Stimulated activated CD4-positive, alpha-beta T cell treated with anti-CD3 and anti-CD28 coated beads, Interleukin-1b, Interleukin-23, amount 100 ng/mL, for 48 hours (primary cell): ENCODE data around the gene ERC2.

ENCODE experiments used
- DNase-seq: peaks from one replicate; pipeline ENCODE4 v3.0.0-alpha.2; 2020

ERC2 gene

DNA sequence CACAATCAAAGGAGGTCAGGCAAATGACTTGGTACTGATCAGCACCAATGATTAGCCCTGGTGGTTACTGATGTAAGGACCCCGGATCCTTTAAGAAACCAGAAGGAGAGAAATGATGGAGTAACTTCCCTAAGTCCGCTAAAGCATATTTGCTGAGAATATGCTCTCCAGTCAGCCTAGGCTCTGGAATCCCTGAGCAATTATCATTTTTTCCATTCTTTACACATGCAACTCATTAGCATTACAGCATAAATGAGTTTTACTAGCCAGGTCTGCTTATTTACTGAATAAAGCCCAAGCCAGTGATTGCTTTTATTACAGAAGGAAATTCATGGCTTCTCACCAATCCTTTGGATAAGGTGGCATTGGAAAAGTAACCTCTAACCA is 842.0 kb downstream of the ERC2 start:
- no peak for DNase-seq

DNA sequence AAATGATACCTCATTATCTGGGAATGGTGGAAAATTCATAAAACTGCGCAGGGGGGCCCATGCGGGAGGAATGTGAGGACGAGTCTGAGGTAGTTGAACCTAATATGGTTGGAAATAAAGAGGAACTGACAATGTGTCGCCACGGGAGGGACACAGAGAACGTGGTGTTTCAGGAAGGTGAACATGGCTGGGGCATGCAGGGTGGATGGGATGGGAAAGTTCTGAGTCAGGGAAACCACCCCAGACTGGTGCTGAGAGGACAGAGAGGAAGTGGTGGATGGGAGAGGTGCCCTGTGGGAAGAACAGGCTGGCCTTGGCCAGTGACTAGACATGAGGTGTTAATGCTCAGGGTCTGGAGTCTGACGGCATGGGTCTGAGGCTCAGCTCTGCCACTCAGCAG is 844.0 kb downstream of the ERC2 start:
- no peak for DNase-seq

DNA sequence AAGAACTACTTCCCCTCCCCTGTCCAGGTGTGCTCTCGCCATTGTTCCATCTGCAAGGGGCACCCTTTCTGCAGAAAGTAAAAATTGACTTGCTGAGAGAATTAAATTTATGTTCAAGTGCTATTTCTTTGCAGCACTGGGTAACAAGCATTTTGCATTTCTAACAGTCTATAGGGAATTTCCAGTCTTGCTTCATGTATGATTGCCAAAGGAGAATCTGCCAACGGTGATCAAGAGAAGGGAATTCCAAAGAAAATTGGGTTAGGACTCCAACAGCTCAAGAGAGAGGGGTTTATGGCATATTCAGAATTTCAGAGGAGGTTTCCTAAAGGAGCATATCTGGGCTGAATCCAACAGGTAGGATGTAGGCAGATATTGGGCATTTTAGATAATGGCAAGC is 844.5 kb downstream of the ERC2 start:
- DNase-seq, result no peak

DNA sequence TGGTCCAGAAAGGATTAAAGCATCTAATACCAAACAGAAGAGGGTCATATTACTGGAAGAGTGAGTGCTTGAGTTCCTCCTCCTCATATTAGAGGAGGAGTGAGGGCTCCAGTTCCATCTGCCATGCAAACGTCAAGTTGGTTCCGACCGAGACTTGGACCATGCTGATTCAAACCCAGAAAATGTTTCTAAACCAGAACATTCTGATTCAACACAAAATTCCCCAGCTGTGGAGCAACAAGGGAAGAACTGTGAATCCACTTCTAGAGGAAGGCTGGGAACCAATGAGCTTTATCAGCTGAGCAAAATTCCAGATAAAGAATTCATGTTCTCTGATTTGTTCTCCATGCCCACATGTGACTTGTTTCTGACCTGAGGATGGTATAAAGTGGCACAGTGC is 845.5 kb downstream of the ERC2 start:
- DNase-seq, result no peak

DNA sequence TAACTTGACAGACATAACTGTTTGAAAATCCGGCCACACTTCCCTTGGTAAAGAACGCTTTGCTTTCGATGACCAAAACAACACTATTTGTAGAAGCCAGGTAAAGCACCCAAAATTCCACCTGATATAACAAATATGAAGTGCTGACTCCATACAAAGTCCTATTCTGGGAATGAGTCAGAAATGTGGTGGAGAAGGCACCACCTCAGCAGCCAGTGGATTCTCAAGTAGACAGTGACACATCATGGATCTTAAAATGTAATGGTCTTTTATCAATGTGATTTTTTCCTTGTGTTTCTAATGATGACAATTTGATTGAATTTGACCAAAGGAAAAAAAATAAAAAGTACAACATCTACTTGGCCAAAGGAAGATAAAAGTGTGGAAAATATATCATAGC is 846.2 kb downstream of the ERC2 start:
- DNase-seq, result no peak

DNA sequence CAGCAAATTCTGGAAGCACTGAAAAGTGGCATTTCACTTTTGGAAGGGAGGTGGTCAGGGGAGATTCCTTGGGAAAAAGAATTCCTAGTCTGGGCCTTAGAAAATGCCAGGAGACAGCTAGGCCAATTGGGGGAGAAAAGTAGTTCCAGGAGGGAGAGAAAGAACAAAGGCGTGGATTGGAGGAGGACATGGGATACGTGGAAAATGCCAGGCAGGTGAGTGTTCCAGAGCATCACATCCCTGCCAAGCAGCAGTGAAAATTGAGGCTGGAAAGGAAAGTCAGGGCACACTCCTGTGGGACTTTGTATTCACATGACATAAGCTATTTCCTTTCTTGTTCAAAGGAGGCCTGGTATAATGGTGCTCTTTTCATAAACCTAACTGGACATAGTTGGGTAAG is 846.6 kb downstream of the ERC2 start:
- no peak for DNase-seq

DNA sequence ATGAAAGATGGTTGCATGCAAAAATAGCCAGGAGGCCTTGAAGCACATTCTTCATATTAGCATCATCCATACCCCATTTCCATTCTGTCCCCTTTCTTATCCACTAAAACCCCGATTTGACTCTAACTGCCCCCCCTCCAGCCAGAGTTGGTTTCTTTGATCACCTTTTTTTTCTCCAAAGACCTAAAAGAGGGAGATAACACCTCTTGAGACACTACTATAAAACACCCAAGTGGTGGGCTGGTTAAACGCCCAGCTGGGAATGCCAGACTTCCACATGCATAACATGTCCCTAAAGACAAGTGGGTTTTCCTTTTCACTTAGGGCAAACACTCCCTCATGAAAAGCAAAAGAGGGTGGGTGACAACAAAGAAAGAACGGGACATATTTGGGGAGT is 847.2 kb downstream of the ERC2 start:
- DNase-seq, result no peak

DNA sequence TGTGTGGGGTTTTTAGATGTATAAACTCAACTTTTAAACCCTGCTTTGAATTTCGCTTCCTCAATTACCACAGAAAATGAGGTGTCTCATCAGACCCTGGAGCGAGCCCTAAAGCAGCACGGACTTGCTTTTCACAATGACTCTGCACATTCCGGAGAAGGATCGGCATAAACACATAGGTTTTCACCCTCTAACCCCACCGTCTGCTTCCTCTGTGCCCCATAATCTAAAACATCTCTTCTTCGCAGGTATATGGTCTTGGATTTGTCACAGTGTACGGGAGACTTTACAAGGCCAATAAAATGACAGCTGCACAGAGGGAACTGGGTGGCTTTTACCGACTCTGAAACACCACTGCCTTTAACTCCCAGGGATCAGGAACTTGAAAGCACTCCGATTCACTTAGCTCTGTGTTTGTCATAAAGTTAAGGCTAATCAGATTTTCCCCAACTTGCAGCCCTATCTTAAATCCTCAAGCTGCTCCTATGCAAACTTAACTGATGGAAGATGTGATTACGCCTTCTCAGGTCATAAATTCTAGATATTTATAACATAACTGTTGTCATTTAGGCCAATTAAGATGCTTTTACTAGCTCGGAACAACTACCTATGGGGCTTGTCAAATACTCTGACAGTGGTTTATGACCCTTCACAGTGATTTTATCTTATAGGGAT is 847.8 kb downstream of the ERC2 start:
- DNase-seq, result no peak

DNA sequence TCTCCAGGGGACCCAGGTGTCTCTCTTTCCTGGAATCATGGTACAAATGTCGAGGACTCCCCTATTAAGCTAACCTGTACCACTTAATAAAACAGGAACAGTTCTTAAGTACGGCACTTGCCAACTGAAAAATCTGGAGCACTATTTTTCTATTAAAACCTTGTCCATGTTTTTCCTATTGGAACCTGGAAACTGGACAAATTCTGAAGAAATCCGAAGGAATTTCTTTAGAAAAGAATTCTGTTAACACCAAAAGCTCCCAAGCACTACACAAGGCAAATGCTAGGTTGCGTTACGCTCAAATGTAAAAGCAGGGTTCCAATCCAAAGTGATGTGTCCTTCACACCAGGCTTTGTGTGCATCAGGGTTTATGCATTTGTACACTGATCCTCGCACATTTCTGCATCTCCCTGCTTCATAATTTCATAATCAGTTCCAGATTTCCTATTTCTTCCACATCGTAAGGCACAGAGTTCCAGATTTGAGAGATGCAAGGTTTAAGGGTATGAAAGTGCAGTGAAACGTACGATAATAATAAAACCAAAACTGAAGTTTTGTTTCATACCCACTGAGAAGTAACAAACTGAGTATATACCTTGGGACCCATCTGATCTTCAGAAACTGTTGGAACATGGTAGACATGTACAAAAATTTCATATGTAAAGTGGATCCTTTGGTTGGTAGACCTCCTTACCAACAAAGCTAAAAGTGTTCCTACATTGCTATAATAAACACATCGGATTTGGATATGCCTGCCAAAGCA is 849.0 kb downstream of the ERC2 start:
- DNase-seq, result no peak

DNA sequence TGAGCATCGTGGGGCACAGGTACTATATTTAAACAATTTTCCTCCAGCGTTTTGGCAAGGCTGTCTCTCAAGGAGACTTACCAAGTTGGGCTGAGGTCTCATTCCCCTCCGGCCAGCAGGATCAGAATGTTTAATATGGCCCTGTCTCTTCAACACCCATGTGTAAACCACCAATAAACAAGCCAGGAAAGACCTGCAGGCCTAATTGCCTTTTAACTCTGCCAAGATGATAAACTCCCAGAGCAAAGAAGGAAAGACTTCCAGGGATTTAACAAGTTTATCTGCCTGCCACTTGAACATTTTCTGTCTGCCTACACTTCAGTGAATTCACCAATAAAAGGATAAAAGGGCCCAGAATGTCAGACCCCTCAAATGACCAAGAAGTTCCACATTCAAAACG is 850.9 kb downstream of the ERC2 start:
- no peak for DNase-seq

DNA sequence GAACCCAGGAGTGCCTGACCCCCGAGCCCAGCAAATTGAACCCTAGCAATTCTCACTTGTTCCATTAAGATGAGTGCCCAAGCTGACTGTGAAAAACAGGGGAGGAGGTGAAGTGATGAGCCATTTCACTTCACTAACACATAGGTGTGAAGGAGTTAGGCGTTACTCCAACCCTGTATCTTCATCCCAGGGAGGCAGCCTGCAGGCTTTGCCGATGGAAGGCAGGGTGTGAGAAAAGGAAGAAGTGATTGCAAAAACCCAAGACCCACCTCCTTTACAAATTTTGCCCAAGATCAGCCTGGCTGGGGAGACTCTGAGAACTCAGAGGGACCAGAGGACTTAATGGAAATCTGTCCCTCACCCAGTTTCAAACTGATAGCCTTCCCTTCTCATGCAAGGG is 851.5 kb downstream of the ERC2 start:
- DNase-seq, result no peak

DNA sequence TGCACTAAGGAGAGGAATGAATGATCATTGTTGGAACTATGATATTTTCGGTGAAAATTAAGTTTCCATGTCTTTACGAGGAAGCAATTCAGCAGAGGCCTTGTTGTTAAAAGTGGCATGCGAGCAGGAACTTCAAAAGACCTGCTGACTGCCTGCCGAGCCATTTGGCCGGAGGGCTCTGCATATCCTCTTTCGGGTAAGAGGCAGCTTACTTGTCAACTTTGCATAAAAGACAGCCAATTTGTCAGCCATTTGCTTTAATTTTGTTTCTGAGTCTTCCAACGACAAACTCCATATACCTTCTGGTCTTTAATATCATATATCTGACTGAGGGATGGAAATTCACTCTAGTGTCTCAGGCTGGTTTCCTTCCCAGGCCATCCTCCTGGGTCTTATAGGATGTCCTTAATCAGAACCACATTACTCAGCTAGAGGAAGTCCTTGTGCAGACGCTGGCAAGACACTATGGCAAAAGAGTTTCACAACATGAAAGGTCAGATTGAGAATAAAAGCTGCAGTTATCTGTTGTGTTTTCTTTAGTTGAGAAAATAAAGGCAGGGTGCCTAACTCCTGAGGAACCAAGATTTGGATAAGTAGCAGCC is 852.5 kb downstream of the ERC2 start:
- no peak for DNase-seq

DNA sequence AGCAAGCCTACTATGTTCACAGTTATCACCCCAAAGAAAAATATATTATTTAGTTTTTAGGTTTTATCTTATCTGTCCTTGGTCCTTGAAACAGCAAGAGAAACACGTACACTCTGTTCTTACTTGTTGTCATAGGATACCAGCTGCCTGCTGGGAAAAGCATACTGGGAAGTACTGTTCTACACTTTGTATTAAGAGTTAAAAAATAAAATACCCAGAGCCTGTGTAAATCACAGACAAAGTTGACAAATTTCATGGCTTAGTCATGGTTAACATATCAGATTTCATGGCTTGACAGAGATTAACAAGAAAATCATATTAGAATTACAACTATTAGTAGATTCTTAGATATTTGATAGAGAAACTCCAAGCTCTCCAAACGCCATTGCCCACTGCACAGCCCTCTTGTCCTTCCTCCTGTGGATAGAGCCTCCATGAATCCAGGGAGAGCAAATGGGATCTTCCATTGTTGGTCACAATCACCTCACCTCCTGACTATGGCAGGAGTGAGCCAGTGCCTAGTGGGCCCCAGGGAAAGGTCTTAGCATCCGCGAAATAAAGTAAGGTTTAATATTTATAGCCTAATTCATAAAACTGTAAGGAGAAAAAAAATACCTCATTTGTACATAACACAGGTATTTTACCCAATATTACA is 853.1 kb downstream of the ERC2 start:
- no peak for DNase-seq

DNA sequence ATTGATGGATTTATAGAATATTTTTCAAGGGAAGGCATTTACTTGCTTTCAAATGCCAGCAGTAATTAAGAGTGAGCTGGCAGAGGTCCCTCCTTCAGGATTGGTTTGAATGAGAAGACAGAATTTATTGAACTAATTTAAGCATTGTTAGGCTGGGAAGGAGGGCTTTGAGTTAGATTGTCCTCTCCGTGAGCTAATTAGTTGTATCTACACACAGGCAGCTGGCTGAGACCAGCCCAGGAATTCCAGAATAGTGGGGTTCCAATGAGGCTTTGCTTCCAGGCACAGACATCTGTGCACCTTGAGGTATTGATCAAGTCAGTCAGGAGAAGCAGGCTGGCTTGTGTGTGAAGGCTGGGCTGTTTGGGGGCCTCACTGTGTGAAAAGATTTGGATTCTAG is 857.1 kb downstream of the ERC2 start:
- DNase-seq, result no peak

DNA sequence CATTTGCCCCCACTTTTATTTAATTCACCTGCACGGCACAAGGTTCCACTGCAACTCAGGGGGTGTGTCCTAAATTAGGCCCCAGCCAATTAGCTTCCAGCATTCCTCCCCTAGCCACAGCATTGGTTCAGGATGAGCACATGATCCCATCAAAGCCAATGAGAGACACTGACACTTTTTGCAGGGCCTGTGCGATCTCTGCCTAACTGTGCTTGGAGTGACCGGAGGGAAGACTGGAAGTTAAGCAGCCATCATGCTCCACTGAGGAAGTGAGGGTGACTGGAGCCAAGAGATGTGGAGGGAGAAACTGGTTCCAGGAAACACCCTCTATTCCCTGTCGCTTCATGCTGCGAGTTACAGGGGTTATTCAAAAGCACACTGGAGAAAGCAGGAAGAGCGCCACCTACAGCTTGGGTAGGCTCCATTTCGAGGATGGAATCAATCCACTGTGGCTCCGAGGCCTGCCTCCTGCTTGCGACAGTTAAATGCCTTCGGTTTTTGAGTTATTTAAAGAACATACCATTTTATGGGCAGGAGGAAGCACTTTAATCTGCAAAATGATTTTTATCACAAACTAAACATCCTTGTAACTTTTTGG is 858.9 kb downstream of the ERC2 start:
- no peak for DNase-seq

DNA sequence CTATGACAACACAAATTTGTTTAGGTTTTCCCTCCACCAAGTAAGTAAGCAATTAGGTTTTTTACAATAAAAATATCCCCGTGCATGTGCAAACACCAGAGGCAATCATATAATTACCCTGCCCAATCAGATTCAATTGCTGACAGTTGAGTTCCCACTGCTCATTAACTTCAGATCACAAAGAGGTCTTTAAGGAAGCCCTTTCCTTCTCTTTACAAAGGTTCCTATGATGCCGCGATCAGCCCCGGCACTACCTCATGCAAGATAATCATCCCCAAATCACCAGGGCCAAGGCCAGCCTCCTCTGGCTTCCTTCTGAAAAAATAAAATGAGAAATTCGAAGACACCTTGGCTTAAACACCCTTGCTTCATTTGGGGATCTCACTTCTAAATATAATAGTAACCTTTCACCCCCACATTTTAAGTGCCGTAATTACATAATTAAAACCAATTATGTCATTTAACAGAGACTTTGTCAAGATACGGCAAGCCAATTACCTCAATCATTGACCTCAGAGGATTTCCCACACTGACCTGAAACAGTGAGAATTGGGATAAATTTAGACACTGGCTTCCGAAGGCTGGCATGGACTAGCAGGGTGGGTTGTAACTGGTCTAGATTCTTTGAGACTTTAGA is 859.8 kb downstream of the ERC2 start:
- DNase-seq, result no peak

DNA sequence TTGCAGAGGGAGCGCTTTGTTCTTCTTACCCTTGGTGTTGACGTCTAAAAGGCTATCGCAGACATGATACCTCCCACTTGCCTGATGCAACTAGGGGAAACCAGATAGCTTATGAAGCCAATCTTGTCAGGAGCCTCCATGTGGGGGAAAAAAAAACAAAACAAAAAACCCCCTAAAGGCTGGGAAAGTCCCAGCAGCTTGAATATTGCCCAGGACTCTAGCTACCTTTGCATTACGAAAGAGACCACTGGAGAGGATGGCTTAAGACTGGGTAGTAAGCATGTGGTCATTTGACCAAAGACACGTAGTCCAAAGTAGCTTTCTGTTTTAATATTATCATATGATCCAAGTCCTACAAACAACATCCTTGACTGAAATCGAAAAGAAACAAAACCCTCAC is 860.4 kb downstream of the ERC2 start:
- DNase-seq, result no peak

DNA sequence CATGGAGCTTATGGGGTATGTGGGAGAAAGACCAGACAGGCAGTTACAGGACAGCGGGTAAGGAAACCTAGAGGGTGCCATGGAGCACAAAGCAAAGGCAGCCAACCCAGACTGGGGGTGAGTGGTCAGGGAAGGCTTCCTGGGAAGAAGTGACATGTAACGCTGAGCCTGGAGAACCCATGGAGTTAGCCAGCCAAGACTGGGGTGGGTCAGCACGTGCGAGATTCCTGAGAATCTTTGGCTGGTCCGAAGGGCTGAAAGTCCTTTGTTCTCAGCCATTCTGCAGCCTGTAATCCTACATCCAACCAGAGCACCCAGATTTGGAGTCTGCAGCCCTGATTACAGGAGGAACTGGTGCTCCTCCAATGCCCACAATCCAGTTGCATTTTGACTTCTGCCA is 861.1 kb downstream of the ERC2 start:
- no peak for DNase-seq

DNA sequence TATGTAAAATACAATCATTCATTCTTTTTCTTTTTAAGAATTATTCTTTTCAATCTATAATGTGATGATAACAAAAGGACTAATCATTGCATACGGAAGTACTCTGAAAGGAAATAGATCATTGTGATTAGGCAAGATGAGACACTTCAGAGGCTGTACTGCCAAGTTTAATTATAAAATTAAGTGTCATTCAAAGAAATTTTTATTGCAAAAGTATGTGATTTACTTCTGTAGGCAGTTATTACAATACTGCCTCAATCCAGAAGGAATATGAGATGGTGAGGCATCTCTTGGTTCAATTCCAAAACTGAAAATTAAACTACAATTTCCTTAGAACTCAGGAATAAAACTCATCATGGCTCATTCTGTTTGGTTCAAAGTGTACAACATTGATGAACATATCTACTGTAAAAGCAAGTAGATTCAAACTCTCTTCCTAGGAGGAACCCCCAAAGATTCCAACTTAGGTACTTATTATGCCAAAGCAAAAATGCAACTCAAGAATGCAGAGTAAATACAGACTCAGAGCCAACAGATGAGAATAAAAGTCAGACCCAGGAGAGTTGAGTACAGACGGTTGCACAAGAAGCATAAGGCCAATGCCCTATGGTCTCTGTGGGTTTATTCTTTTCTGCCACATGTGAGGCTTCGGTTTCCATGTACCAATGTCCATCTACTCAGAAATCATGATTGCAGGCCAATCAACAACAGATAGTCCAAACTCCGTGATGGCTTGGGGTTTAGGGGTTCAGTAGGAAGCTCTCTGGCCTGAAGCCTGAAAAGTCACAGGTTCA is 862.6 kb downstream of the ERC2 start:
- DNase-seq, result no peak

DNA sequence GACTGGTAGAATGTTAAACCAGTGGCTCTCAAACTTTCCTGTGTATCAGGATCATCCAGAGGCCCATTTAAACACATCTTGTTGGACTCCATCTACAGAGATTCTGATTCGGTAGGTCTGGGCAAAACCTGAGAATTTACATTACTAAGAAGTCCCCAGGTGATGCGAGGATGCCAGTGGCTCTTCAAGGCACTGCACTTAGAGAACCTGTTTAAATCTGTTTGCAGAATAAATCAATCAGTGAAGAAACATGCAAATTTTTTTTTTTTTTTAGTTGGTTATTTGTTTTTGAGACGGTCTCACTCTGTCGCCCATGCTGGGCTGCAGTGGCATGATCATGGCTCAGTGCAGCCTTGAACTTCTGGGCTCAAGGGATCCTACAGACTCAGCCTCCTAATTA is 863.4 kb downstream of the ERC2 start:
- DNase-seq, result no peak

DNA sequence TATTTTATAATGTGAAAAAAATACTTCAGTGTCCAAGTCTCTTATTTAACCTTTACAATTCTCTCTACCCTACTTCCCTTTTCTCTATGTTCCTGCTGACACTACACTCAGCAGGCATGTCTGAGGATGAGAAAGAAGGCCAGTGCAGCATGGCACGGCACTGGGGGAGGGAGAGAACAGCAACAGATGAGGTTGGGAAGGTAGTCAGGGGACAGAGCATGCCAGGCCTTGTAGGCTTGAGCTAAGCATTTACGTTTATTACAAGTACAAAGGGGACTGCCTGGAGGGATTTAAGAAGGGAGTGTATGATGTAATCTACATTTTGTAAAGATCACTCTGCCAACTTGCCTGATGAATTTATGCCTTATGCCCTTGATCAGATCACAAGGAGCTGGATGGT is 863.9 kb downstream of the ERC2 start:
- DNase-seq, result no peak

DNA sequence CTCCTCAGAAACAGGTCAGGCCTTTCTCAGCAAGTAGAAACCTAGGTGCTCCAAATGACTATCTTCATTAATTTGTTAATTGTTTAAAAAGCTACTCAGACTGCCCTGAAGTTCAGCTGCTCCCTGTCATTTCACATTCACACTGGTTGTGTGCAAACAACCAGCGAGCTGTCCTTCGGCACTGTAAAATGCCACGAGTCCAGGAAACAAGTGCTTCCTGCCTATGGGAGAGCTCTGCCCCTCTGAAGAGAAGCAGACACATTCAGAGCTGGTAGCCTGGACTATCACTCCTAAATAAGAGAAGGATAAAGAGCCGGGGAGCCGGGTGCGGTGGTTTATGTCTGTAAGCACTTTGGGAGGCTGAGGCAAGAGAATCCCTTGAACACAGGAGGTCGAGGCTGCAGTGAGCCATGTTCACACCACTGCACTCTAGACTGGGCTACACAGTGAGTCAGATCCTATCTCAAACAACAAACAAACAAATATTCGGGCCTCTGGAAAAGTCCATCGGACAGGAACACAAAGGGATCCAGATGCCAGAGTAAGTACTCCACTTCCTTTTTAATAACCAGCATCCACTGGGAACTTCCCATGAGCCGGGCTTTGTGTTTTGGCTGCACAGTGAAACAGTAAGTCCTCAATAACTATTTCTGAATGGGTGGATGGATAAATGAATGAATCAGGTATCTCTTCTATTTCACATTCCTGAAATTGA is 866.7 kb downstream of the ERC2 start:
- no peak for DNase-seq
